NCI-H774 (cell line): ENCODE results near the gene NXN.
"Not testable (repeated sequence)": the region's sequence is repeated elsewhere in the genome, so short reads cannot be mapped to it uniquely, and the experiment has no call there.

Source experiments
- DNase-seq: peaks from one replicate; lab custom pipeline; 2025; lab: John Stamatoyannopoulos, UW

Gene NXN

DNA sequence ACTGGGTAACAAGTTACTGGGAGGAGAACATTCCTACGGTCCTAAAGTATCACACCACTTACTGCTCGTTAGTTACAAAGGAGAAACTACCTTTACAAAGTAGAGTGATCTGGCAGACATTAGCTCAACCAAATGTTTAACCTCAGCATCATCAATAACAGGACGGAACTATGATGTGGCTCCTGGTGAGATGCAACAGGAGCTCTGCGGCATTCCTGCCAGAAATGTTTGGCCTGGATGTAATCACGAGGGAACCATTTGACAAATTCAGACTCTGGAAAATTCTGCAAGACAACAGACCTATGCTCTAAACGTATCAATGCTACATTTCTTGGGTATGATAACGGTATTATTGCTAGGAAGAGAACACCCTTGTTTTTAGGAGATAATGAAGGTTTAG, 117.0 kb downstream of the NXN start:
- DNase-seq: no peak

DNA sequence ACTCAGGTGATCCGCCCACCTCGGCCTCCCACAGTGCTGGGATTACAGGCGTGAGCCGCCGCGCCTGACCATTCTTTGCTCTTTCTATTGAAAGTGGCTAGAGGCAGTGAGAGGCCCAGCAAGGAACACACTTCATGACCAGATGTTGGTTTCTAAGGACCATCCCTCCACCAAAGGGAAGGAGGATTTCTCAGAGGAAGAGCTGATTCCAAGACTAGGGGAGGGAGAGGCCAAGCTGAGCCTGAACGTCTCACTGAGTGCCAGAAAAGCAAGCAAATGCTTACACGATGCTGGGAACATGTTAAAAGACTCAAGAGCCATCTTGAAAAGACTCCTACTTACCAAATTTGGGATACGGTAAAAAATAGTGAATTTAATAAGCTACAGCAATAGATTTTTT, 118.2 kb downstream of the NXN start:
- no peak for DNase-seq

DNA sequence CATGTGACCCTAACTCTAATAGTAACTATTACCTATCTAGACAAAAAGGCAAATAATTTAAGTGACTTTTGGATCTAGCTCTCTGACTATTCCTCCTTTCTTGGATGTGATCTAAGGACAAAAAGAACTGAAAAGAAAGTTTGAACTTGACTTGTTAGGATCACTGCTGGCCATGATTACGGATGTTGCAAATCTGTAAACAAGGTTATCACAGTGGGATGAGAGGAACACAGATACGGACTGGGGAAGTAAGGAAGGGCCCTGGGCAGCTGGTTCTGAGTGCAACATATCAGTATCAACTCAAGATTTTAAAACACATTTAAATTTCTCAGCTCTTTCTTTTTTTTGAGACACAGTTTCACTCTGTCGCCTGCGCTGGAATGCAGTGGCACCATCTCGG, 118.8 kb downstream of the NXN start:
- DNase-seq: no peak

DNA sequence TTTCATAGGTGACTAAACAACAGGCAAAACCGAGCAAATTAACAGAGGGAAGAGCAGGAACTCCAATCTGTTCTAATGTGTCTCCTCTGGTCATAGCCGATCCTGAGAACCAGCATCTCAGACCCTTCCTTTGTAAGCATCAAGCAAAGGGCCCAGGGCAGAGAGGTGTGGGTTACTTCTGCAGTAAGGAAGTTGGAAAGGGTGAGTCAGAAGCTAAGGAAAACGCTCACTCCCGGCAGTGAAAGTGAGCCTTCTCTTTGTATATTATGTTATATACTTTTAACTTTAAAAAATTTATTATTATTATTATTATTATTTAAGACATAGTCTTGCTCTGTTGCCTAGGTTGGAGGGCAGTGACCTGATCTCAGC, 119.8 kb downstream of the NXN start:
- DNase-seq: no peak

DNA sequence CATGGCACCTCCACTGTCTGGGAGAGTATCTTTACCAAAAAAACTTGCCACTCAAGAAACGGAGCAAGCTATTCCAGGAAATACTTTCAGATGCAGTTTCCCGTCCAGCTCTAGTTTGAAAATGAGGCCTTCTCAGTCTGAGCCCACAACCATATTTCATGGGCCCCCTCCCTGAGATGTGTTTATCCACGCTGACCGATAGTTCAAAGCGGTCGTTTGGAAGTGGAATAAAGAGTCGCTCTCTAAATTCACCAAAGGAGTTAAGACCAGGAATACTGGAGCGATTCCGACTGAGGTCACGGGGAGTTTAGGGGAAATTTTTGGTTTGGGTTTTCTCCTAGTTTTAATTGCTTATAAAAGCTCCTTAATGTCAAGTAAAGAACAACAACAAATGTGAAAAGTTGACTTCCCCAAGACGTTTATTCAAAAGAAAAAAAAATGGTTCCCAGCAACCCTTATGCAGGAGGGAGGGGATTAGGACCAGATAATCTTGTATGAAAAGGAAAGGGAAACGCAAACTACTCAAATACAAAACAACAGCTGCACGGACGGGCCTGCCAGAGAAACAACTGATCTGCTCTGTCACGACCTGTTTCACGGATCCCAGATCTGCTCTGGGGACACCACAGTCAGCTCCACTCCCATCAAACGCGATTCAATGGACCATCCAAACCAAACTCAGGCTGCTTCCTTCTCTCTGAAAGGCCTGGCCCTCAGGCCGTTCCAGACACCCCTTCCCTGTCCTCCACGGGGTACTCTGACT, 120.3 kb downstream of the NXN start:
- DNase-seq: no peak

GRCh38 chr17:856149-856548, 123.4 kb downstream of the NXN start:
- DNase-seq: no peak

- no peak for DNase-seq
Measured at GRCh38 chr17:855569-855968, 124.0 kb downstream of the NXN start.

DNA sequence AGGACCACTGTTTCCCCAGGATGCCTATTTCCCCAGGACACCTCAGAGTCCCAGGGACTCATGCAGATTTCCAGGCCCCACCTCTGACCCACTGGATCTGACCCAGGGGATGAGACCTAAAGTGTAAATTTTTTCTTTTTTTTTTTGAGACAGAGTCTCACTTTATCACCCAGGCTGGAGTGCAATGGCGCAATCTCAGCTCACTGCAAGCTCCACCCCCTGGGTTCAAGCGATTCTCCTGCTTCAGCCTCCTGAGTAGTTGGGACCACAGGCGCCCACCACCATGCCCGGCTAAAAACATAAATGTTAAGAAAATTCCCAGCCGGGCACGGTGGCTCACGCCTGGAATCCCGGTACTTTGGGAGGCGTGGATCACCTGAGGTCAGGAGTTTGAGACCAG, 126.7 kb downstream of the NXN start:
- not testable (repeated sequence) for DNase-seq

DNA sequence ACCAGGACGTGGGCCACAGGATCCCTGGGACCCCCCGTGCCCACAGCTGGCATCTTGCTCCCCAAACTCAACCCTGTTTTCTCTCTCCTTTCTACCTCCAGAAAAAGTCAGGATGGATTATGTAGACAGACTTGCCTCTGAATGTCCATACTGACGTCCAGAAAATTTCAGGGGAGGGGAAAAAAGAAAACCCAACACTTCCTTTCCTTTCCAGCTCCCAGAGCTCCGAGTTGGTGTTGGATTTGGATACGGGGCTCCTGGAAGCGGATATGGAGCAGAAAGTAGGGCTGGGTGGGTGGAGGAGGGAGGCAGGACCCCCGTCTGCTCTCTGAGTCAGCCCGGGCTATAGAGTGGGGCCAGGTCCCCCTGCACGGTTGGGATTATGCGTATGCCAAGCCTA, 127.2 kb downstream of the NXN start:
- DNase-seq: no peak

DNA sequence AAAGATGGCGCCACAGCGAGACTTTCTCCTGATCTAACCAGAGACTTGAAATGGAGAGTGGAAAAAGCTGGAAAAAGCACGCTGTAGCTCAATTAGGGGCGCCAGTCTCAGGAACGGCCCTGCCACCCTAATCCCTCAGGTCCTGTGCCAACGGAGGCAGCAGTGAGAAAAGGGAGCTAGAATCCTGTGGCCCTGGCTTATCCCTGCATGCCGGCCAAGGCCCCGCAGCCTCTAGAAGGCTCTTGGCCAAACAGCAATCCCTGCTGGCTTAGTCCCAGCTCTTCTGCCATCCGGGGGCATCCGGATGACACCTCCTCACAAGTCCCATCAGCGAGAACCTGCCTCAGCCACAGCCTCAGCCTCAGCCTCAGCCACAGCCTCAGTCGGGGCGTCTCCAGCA, 127.7 kb downstream of the NXN start:
- no peak for DNase-seq

- no peak for DNase-seq
Measured at GRCh38 chr17:850851-851763, 128.5 kb downstream of the NXN start.

- no peak for DNase-seq
Measured at GRCh38 chr17:850086-850850, 129.3 kb downstream of the NXN start.

GRCh38 chr17:848402-848801, 131.2 kb downstream of the NXN start:
- no peak for DNase-seq

DNA sequence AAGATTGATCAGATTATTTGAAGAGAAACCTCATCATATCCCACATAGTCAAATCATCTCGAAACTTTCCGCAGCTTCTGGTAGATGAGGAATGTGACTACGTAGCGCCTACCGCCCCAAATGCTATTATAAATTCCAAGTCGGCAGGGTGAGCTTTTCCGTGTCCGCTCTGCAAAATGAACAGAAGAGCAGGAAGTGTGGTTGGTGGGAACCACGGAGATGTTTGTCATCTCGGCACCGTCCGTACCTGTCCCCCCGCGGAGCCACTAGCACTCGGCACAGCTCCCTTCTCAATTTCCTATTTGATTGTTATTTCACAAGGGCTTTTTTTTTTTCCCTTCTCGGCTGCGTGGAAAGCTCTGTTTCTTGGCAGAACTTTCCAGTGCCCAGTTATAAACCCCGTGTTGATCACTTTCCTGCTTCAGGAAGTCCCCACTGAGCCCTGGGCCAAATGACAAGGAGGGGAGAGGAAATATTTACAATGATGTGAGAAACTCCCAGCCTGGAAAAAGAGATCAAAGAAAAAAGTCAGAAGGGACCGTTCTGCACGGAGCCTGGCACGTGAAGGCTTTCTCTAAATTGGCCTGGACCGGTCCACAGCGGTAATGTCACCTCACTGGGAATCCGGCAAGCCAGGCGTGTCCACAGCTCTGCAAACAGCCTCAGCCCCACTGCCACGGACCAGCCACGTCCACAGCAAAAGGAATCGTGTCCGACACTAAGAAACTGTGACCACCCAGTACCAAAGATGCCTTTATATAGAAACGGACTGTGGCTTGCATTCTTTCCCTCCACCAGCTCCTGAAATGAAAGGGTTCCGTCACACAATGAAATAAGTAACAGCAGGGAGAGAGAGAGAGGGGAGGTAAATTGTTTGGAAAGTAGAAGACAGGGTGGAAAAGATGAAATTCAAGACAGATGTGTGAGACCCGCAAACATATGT, 132.4 kb downstream of the NXN start:
- DNase-seq: no peak

GRCh38 chr17:841313-841712, 138.3 kb downstream of the NXN start:
- DNase-seq: no peak

GRCh38 chr17:838486-838885, 141.1 kb downstream of the NXN start:
- no peak for DNase-seq

DNA sequence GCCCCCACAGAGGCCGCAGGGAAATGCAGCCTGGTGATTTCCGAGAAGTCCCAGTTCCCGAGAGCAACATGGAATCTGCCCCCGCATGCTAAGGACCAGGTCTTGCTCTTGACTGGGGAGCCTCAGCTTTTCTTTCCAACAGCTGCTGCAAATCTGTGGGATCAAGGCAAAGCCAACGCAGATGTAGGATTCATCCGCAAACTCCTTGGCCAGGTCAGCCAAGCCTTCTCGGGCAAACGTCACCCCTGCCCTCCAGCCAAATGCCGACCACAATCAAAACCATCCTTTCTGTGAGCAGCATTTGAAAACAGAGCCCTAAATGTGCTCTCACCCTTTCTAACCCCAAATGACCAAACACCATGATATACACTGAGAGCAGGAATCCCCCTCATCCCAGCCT, 143.4 kb downstream of the NXN start:
- DNase-seq: no peak

DNA sequence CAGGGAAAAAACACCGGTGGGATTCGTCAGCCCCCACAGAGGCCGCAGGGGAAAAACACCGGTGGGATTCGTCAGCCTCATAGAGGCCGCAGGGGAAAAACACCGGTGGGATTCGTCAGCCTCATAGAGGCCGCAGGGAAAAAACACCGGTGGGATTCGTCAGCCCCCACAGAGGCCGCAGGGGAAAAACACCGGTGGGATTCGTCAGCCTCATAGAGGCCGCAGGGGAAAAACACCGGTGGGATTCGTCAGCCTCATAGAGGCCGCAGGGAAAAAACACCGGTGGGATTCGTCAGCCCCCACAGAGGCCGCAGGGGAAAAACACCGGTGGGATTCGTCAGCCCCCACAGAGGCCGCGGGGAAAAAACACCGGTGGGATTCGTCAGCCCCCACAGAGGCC, 143.9 kb downstream of the NXN start:
- DNase-seq: not testable (repeated sequence)

- DNase-seq: no peak
Measured at GRCh38 chr17:835263-835662, 144.3 kb downstream of the NXN start.

GRCh38 chr17:834136-834535, 145.4 kb downstream of the NXN start:
- DNase-seq: no peak

- no peak for DNase-seq
Measured at GRCh38 chr17:830950-831349, 148.6 kb downstream of the NXN start.

DNA sequence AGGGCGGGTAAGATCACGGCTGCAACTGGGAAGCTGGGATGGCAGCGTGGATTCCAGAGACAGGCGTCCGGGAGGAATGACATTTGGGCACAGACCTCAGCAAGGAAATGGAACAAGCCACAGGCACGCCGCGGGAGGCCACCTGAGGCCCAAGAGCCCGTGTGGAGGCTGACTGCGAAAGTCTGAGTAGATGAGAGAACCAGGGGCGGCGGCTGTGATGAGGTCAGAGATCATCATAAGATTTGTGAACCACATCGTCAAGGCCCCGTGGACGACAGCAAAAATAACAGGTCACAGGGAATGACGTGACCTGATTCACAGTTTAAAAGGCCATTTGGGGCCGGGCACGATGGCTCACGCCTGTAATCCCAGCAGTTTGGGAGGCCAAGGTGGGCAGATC, 149.2 kb downstream of the NXN start:
- DNase-seq: no peak
